ENCODE data around the gene CTTNBP2NL. TPM values are rescaled to one million over a fixed set of nuclear protein-coding genes. Genes with fewer than 3 reads are reported as not detected.

CTTNBP2NL gene
- total and polyA plus RNA-seq, 2 of the 4 experiments (the other 2 are of a cell fraction) = 12.4 to 22.0 TPM

DNA sequence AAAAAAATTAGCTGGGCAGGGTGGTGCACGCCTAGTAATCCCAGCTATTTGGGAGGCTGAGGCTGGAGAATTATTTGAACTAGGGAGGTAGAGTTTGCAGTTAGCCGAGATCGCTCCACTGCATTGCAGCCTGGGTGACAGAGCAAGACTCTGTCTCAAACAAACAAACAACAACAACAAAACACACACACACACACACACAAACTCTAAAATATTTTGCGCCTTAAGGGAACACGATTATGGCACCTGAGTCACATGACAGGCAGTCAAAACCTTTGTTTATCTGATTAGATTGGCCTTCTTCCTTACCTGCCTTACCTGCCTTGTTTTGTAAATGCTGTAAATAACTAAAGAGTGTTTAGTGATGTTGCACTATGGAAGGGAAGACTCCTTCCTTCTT, 92.1 kb downstream of the CTTNBP2NL start:
- Histone ChIP-seq H3K9me3 (ENCODE audit: control insufficient read depth, insufficient read depth, low read length) (no peaks in the 10 kb centered on the region), H3K36me3 (ENCODE audit: control insufficient read depth, insufficient read depth, low read length) (no peaks in the 10 kb centered on the region), H4K91ac (ENCODE audit: insufficient read depth, low read depth, low read length) (no peak overlapping the region), H3K27me3 (ENCODE audit: control insufficient read depth, insufficient read depth, low read length) (no peaks in the 10 kb centered on the region), H2BK15ac (ENCODE audit: low read depth, low read length) (no peak overlapping the region), H3K9ac (ENCODE audit: low read depth, low read length) (no peak overlapping the region), H3K4me2 (ENCODE audit: low read depth, low read length) (no peak overlapping the region), H3K9me1 (ENCODE audit: insufficient read depth, low read length) (no peaks in the 10 kb centered on the region), H2BK5ac (ENCODE audit: low read depth, low read length, poor library complexity, severe bottlenecking) (no peak overlapping the region), H2BK120ac (ENCODE audit: low read depth, low read length) (no peak overlapping the region), H2AFZ (replicated peaks; ENCODE audit: low read length, poor library complexity) (no peak overlapping the region), H4K8ac (ENCODE audit: low read depth in 2 of 2, low read length in 2 of 2) (no peak overlapping the region), H3K56ac (ENCODE audit: extremely low read depth, insufficient read depth, low read length) (no peak overlapping the region), H4K20me1 (ENCODE audit: insufficient read depth, low read length) (no peaks in the 10 kb centered on the region), H2AK5ac (ENCODE audit: low read depth, low read length) (no peak overlapping the region), H2BK20ac (ENCODE audit: low read depth, low read length) (no peak overlapping the region), H3K79me1 (ENCODE audit: low read depth in 1 of 2, low read length in 2 of 2) (no peaks in the 10 kb centered on the region), H3K4ac (ENCODE audit: low read depth, low read length) (no peak overlapping the region), H3K27ac (ENCODE audit: insufficient read depth, low read length) (no peak overlapping the region), H2AK9ac (replicated peaks; ENCODE audit: low read depth, low read length, poor library complexity) (no peak overlapping the region), H3K4me1 (ENCODE audit: control insufficient read depth, insufficient read depth, low read length) (no peaks in the 10 kb centered on the region), H3K23ac (ENCODE audit: low read depth, low read length) (no peak overlapping the region), H3K18ac (ENCODE audit: low read depth, low read length) (no peak overlapping the region), H3K14ac (replicated peaks; ENCODE audit: low read depth, low read length) (no peak overlapping the region), H4K5ac (ENCODE audit: low read depth, low read length) (no peak overlapping the region), H3K4me3 (ENCODE audit: insufficient read depth, low read depth, low read length) (no peak overlapping the region)
- ATAC-seq (ENCODE audit: low read depth) (no peak), DNase-seq (no peak)
- dilution Hi-C loops (cut with HindIII; ENCODE audit: low sequenced_read_pairs, unreplicated experiment) (no loop called here), intact Hi-C loops (cut with micrococcal nuclease) (no loop called here), in situ Hi-C loops (cut with MboI; ENCODE audit: low sequenced_read_pairs) (no loop called here)
- WGBS, 2 experiments (ENCODE audit: extremely low coverage in 2 of 2, insufficient read length in 1 of 2) = no CpG with 5 or more reads among the region's 5 CpGs
- no peak for TF ChIP-seq FOS (IDR thresholded peaks at IDR 0.05; ENCODE audit: low read depth, low read length)
- no peak for TF ChIP-seq MAZ (IDR thresholded peaks at IDR 0.05; ENCODE audit: borderline replicate concordance, low read depth, low read length)
- no TSS peak for BruUV-seq (replicated peaks)
- POLR2A ChIA-PET (ENCODE audit: unreplicated experiment) = interaction anchor here (0.6 kb wide), 2 partner anchors 56 to 217 kb away, joined by 4 read pairs; no protein-coding TSS in a partner anchor
- CTCF ChIA-PET = interaction anchor here (0.6 to 1.1 kb wide), 3 partner anchors 12 to 44 kb away, joined by 3 to 4 read pairs (median 3); no protein-coding TSS in a partner anchor
